WERI-Rb-1 (cell line): ENCODE results near the gene TYRO3.
"Not testable (repeated sequence)": the region's sequence is repeated elsewhere in the genome, so short reads cannot be mapped to it uniquely, and the experiment has no call there.

Experiments
- DNase-seq: peaks from one replicate; pipeline ENCODE4 v3.0.0-alpha.2; 2020
- H3K27ac ChIP-seq: fragments of 250-450 bp; sonication (Bioruptor Pico); 2 replicates; pipeline ENCODE4 v1.5.1; 2020; ENCODE audit warnings: mild to moderate bottlenecking, moderate library complexity
- H3K27me3 ChIP-seq: fragments of 250-450 bp; sonication (Bioruptor Pico); 2 replicates; pipeline ENCODE4 v1.5.1; 2021; ENCODE audit warnings: mild to moderate bottlenecking, low read depth, moderate library complexity; ENCODE audit not compliant: insufficient read depth, severe bottlenecking
- H3K36me3 ChIP-seq: fragments of 250-450 bp; sonication (Bioruptor Pico); 2 replicates; pipeline ENCODE4 v1.5.1; 2020; ENCODE audit warnings: mild to moderate bottlenecking, moderate library complexity
- H3K4me3 ChIP-seq: 2 replicates; pipeline ENCODE4 v1.5.1; 2011; ENCODE audit warnings: low read depth, mild to moderate bottlenecking, control low read depth, low read length
- H3K9me3 ChIP-seq: fragments of 250-450 bp; sonication (Bioruptor Pico); 2 replicates; pipeline ENCODE4 v1.5.1; 2021; ENCODE audit warnings: mild to moderate bottlenecking, moderate library complexity; ENCODE audit not compliant: severe bottlenecking
- CTCF ChIP-seq: IDR thresholded peaks from 2 replicates; pipeline ENCODE4 v1.5.1; 2011; ENCODE audit warnings: low read depth, mild to moderate bottlenecking, control low read depth, inconsistent platforms, low read length

The TYRO3 gene

DNA sequence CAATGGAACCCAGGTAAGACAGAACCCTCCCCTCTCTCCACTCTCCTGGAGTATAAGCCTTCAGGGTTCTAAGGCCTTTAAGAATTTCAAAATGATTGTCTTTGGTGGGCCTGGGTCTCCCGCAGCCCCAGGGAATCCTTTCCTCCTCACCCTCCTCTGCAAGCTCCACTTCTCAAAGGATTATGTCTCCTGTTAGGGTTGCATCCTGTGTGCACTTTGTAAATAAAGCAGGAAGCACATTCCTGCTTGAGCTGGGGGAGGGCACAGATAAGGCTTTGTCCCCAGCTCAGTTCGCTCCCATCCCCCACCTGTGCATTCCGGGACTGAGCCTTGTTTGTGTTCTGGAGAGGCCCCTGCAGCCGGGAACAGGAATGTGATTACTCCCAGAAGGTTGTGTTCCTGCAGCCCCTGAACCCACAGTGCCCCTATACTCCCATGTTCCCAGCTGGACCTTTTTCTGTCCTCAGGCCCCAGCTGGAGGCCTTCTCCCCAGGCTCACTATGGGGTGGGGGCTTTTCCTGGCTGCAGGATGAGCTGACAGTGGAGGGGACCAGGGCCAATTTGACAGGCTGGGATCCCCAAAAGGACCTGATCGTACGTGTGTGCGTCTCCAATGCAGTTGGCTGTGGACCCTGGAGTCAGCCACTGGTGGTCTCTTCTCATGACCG is 9.5 kb downstream of the TYRO3 start:
- peak; percentile 62 for DNase-seq
- Histone ChIP-seq H3K27ac (peak overlapping the region; percentile 36; the same call in 1 of the 2 replicates), H3K4me3 (no peak overlapping the region)

GRCh38 chr15:41569232-41569631 is 10.2 kb downstream of the TYRO3 start:
- H3K9me3 ChIP-seq, DNase-seq, H3K4me3 ChIP-seq, H3K27ac ChIP-seq, H3K36me3 ChIP-seq, H3K27me3 ChIP-seq: not testable (repeated sequence)

More for the DNA sequence above, 9.5 kb downstream of the TYRO3 start:
- H3K9me3 ChIP-seq, result no peaks in the 10 kb centered on the region
- no peak for TF ChIP-seq CTCF
- H3K27me3 ChIP-seq, result no peaks in the 10 kb centered on the region
- peaks cover 4% of the 10 kb centered on the region; the same call in 1 of the 2 replicates for H3K36me3 ChIP-seq

GRCh38 chr15:41570764-41571163 is 11.8 kb downstream of the TYRO3 start:
- no peak overlapping the region for H3K27ac ChIP-seq
- 0 out of 2 replicates have a peak, but pooled peaks cover 7% of the 10 kb centered on the region for H3K36me3 ChIP-seq
- TF ChIP-seq CTCF, result no peak

GRCh38 chr15:41571948-41572347 is 12.9 kb downstream of the TYRO3 start:
- Histone ChIP-seq H3K9me3 (no peaks in the 10 kb centered on the region), H3K4me3 (no peak overlapping the region), H3K27me3 (no peaks in the 10 kb centered on the region), H3K36me3 (peaks cover 7% of the 10 kb centered on the region; the same call in 1 of the 2 replicates), H3K27ac (no peak overlapping the region)
- no peak for TF ChIP-seq CTCF
- DNase-seq, result no peak

More at GRCh38 chr15:41570764-41571163, 11.8 kb downstream of the TYRO3 start:
- no peaks in the 10 kb centered on the region for H3K9me3 ChIP-seq
- no peaks in the 10 kb centered on the region for H3K27me3 ChIP-seq
- no peak overlapping the region for H3K4me3 ChIP-seq
- DNase-seq, result no peak

- H3K27me3 ChIP-seq, result no peaks in the 10 kb centered on the region
- peaks cover 7% of the 10 kb centered on the region; the same call in 1 of the 2 replicates for H3K36me3 ChIP-seq
- H3K4me3 ChIP-seq, result no peak overlapping the region
- H3K27ac ChIP-seq, result no peak overlapping the region
- no peak for TF ChIP-seq CTCF
- no peak for DNase-seq
- no peaks in the 10 kb centered on the region for H3K9me3 ChIP-seq
Measured at GRCh38 chr15:41572866-41573265, 13.9 kb downstream of the TYRO3 start.

GRCh38 chr15:41573396-41573795 is 14.4 kb downstream of the TYRO3 start:
- no peak overlapping the region for H3K4me3 ChIP-seq
- peaks cover 7% of the 10 kb centered on the region; the same call in 1 of the 2 replicates for H3K36me3 ChIP-seq
- H3K27me3 ChIP-seq, result no peaks in the 10 kb centered on the region
- no peak for TF ChIP-seq CTCF
- H3K9me3 ChIP-seq, result no peaks in the 10 kb centered on the region
- no peak overlapping the region for H3K27ac ChIP-seq
- no peak for DNase-seq
